Measurements from ENCODE around the gene TNIK. TPM values are rescaled to one million over a fixed set of nuclear protein-coding genes. Genes with fewer than 3 reads are reported as not detected.

TNIK gene
- total and polyA plus RNA-seq, 10 of the 15 experiments (the other 5 are each of a cell fraction or from before 2014, with no cell fraction given): 13.9 to 74.3 (median 48.2) TPM

DNA sequence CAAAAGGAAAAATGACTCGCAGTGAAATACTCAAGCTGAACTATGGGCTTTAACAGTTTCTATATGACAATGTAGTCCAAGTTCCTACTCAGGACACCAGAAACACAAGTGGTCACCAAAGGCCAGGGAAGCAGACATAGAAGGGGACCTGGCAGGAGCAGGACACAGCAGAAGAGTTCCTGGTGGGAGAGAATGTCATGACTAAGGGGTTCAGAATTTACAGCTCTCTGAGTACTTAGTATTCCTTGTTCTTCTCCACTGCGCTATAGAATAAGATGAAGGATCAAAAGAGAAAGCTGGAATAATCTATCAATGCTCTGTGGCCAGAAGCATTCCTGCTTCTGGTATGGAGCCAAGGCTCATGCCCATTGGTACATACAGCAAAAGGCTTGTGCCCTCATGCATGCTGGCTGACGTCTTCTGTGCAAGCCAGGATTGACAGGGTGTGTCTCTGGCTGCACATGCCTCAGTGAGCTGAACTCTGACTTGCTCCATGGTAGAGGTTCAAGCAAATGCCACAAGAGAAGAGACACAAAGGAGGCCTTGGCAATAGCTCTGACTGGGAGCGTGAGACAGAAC, 305.0 kb downstream of the TNIK start:
- CTCF ChIA-PET: interaction anchor here (1.2 to 1.8 kb wide), 4 partner anchors 8 to 411 kb away, joined by 3 to 6 read pairs (median 4); no protein-coding TSS in a partner anchor
- 88% methylated on average over 4 of the region's 4 CpGs for WGBS (ENCODE audit: insufficient coverage, insufficient replicate concordance, low lambda C conversion rate, missing lambda C conversion rate)
- no peak overlapping the region for H3K9ac ChIP-seq (ENCODE audit: control insufficient read depth, insufficient read depth, low read length)
- TF ChIP-seq ZBTB40 (IDR thresholded peaks at IDR 0.05; ENCODE audit: borderline replicate concordance): no peak
- TF ChIP-seq MXI1 (IDR thresholded peaks at IDR 0.05; ENCODE audit: low read depth, low read length): no peak
- TF ChIP-seq RAD21 (IDR thresholded peaks at IDR 0.05; ENCODE audit: insufficient read depth, low read depth, low read length): no peak
- TF ChIP-seq KLF5 (IDR thresholded peaks at IDR 0.05; ENCODE audit: partially characterized antibody): no peak
- TF ChIP-seq, protein P1, sequence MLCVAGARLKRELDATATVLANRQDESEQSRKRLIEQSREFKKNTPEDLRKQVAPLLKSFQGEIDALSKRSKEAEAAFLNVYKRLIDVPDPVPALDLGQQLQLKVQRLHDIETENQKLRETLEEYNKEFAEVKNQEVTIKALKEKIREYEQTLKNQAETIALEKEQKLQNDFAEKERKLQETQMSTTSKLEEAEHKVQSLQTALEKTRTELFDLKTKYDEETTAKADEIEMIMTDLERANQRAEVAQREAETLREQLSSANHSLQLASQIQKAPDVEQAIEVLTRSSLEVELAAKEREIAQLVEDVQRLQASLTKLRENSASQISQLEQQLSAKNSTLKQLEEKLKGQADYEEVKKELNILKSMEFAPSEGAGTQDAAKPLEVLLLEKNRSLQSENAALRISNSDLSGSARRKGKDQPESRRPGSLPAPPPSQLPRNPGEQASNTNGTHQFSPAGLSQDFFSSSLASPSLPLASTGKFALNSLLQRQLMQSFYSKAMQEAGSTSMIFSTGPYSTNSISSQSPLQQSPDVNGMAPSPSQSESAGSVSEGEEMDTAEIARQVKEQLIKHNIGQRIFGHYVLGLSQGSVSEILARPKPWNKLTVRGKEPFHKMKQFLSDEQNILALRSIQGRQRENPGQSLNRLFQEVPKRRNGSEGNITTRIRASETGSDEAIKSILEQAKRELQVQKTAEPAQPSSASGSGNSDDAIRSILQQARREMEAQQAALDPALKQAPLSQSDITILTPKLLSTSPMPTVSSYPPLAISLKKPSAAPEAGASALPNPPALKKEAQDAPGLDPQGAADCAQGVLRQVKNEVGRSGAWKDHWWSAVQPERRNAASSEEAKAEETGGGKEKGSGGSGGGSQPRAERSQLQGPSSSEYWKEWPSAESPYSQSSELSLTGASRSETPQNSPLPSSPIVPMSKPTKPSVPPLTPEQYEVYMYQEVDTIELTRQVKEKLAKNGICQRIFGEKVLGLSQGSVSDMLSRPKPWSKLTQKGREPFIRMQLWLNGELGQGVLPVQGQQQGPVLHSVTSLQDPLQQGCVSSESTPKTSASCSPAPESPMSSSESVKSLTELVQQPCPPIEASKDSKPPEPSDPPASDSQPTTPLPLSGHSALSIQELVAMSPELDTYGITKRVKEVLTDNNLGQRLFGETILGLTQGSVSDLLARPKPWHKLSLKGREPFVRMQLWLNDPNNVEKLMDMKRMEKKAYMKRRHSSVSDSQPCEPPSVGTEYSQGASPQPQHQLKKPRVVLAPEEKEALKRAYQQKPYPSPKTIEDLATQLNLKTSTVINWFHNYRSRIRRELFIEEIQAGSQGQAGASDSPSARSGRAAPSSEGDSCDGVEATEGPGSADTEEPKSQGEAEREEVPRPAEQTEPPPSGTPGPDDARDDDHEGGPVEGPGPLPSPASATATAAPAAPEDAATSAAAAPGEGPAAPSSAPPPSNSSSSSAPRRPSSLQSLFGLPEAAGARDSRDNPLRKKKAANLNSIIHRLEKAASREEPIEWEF (IDR thresholded peaks at IDR 0.05; ENCODE audit: insufficient replicate concordance, low read depth, low read length): no peak
- TF ChIP-seq JUNB (IDR thresholded peaks at IDR 0.05): no peak
- no peak for TF ChIP-seq TARDBP (IDR thresholded peaks at IDR 0.05; ENCODE audit: borderline replicate concordance)
- no peak for TF ChIP-seq ZNF274 (IDR thresholded peaks at IDR 0.05; ENCODE audit: insufficient read depth, insufficient read length)
- TF ChIP-seq SMAD5 (IDR thresholded peaks at IDR 0.05; ENCODE audit: low read depth): no peak
- no peak for TF ChIP-seq POU2F2 (IDR thresholded peaks at IDR 0.05; ENCODE audit: borderline replicate concordance, low read depth, low read length)
- no peak for TF ChIP-seq TCF7 (IDR thresholded peaks at IDR 0.05; ENCODE audit: borderline replicate concordance)
- TF ChIP-seq CTCF (IDR thresholded peaks at IDR 0.05 in 2 of 3, conservative IDR thresholded peaks at IDR 0.05 in 1 of 3; ENCODE audit: control insufficient read depth in 2 of 3, extremely low read depth in 1 of 3, insufficient read depth in 1 of 3, low read depth in 3 of 3, low read length in 3 of 3): no peak
- no peak for TF ChIP-seq WRNIP1 (IDR thresholded peaks at IDR 0.05; ENCODE audit: borderline replicate concordance, low read depth, low read length)

More for the DNA sequence above, 305.0 kb downstream of the TNIK start:
- no peak for FAIRE-seq
- no peaks in the 10 kb centered on the region for H3K4me1 ChIP-seq (ENCODE audit: control insufficient read depth, insufficient read depth, low read length)
- no peaks in the 10 kb centered on the region for H3K27me3 ChIP-seq (replicated peaks in 1 of 2; ENCODE audit: control insufficient read depth in 2 of 2, insufficient read depth in 2 of 2, low read length in 1 of 2)
- no peak overlapping the region for H3K4me2 ChIP-seq (ENCODE audit: control insufficient read depth, insufficient read depth)
- POLR2A ChIA-PET: no interaction called here
- DNase-seq (ENCODE audit: low read depth, low spot score): no peak
- in situ Hi-C loops (cut with MboI): loop anchor here (5.0 kb wide), 1 partner anchor 412 kb away; no protein-coding TSS in a partner anchor
- H3K79me2 ChIP-seq (ENCODE audit: control insufficient read depth, insufficient read depth, low read length): no peaks in the 10 kb centered on the region
- H4K20me1 ChIP-seq (ENCODE audit: control insufficient read depth, insufficient read depth): no peaks in the 10 kb centered on the region
- SMC1A ChIA-PET (ENCODE audit: uncharacterized antibody, unreplicated experiment): interaction anchor here (0.8 to 1.2 kb wide), 3 partner anchors 13 to 412 kb away, joined by 3 read pairs; no protein-coding TSS in a partner anchor
- no TSS peak for BruUV-seq (replicated peaks)
- H3K27ac ChIP-seq (ENCODE audit: control insufficient read depth, insufficient read depth): no peak overlapping the region
- peaks cover 18 to 63% of the 10 kb centered on the region in 2 experiments for H3K36me3 ChIP-seq (ENCODE audit: control insufficient read depth in 2 of 2, insufficient read depth in 2 of 2, low read length in 1 of 2)
- no peak overlapping the region for H3K4me3 ChIP-seq
- RAD21 ChIA-PET (ENCODE audit: unreplicated experiment): interaction anchor here (1.0 kb wide), 1 partner anchor 412 kb away, joined by 3 read pairs; no protein-coding TSS in a partner anchor
- no peak overlapping the region for H2AFZ ChIP-seq (ENCODE audit: control insufficient read depth, low read depth, low read length)
- ATAC-seq: no peak
- no peaks in the 10 kb centered on the region for H3K9me3 ChIP-seq (replicated peaks; ENCODE audit: control insufficient read depth, insufficient read depth, low read length)
- intact Hi-C loops (cut with micrococcal nuclease; ENCODE audit: unreplicated experiment): no loop called here

Data from GM12878 (cell line).